ENCODE data around the gene KRTAP10-12.
A peak's percentile ranks its signal among the peaks of the same experiment; 100 is the strongest.

The KRTAP10-12 gene

GRCh38 chr21:44700101-44701022 lies 3.4 kb downstream of the KRTAP10-12 start:
- Mint-ChIP-seq H3K4me1 (ENCODE audit: low read depth) (no peaks in the 10 kb centered on the region), H3K27ac (no peak overlapping the region), H3K36me3 (ENCODE audit: low read depth) (peaks cover 3% of the 10 kb centered on the region), H3K9me3 (no peaks in the 10 kb centered on the region), H3K4me3 (no peak overlapping the region), H3K27me3 (ENCODE audit: low read depth) (peaks cover 74% of the 10 kb centered on the region)

GRCh38 chr21:44701023-44701400 lies 4.0 kb downstream of the KRTAP10-12 start:
- Mint-ChIP-seq H3K9me3 (peaks cover 5% of the 10 kb centered on the region), H3K4me1 (ENCODE audit: low read depth) (peaks cover 2% of the 10 kb centered on the region), H3K27ac (no peak overlapping the region), H3K36me3 (ENCODE audit: low read depth) (peaks cover 7% of the 10 kb centered on the region), H3K27me3 (ENCODE audit: low read depth) (peaks cover 73% of the 10 kb centered on the region), H3K4me3 (no peak overlapping the region)

GRCh38 chr21:44701541-44701940 lies 4.6 kb downstream of the KRTAP10-12 start:
- peaks cover 7% of the 10 kb centered on the region for H3K36me3 Mint-ChIP-seq (ENCODE audit: low read depth)
- H3K4me1 Mint-ChIP-seq (ENCODE audit: low read depth) = peaks cover 2% of the 10 kb centered on the region
- peaks cover 6% of the 10 kb centered on the region for H3K9me3 Mint-ChIP-seq
- no peak overlapping the region for H3K27ac Mint-ChIP-seq
- no peak overlapping the region for H3K4me3 Mint-ChIP-seq
- H3K27me3 Mint-ChIP-seq (ENCODE audit: low read depth) = peaks cover 73% of the 10 kb centered on the region

GRCh38 chr21:44702111-44702972 lies 5.4 kb downstream of the KRTAP10-12 start:
- Mint-ChIP-seq H3K36me3 (ENCODE audit: low read depth) (peaks cover 7% of the 10 kb centered on the region), H3K27ac (no peak overlapping the region), H3K4me3 (no peak overlapping the region), H3K4me1 (ENCODE audit: low read depth) (peaks cover 2% of the 10 kb centered on the region), H3K9me3 (peaks cover 6% of the 10 kb centered on the region), H3K27me3 (ENCODE audit: low read depth) (peaks cover 72% of the 10 kb centered on the region)

GRCh38 chr21:44702973-44703730 lies 6.2 kb downstream of the KRTAP10-12 start:
- Mint-ChIP-seq H3K27ac (no peak overlapping the region), H3K36me3 (ENCODE audit: low read depth) (peaks cover 7% of the 10 kb centered on the region), H3K4me1 (ENCODE audit: low read depth) (peaks cover 2% of the 10 kb centered on the region), H3K4me3 (no peak overlapping the region), H3K27me3 (ENCODE audit: low read depth) (peaks cover 72% of the 10 kb centered on the region), H3K9me3 (peaks cover 6% of the 10 kb centered on the region)

GRCh38 chr21:44703731-44704635 lies 7.0 kb downstream of the KRTAP10-12 start:
- H3K27ac Mint-ChIP-seq = no peak overlapping the region
- H3K4me3 Mint-ChIP-seq = no peak overlapping the region
- peaks cover 7% of the 10 kb centered on the region for H3K36me3 Mint-ChIP-seq (ENCODE audit: low read depth)
- H3K4me1 Mint-ChIP-seq (ENCODE audit: low read depth) = peaks cover 2% of the 10 kb centered on the region
- H3K9me3 Mint-ChIP-seq = peaks cover 6% of the 10 kb centered on the region
- peaks cover 72% of the 10 kb centered on the region for H3K27me3 Mint-ChIP-seq (ENCODE audit: low read depth)

- Mint-ChIP-seq H3K9me3 (peaks cover 6% of the 10 kb centered on the region), H3K27me3 (ENCODE audit: low read depth) (peaks cover 75% of the 10 kb centered on the region), H3K4me1 (ENCODE audit: low read depth) (peaks cover 4% of the 10 kb centered on the region), H3K4me3 (no peak overlapping the region), H3K36me3 (ENCODE audit: low read depth) (peaks cover 7% of the 10 kb centered on the region), H3K27ac (no peak overlapping the region)
Observed at GRCh38 chr21:44704636-44705001, 7.6 kb downstream of the KRTAP10-12 start.

- Mint-ChIP-seq H3K27me3 (ENCODE audit: low read depth) (peaks cover 83% of the 10 kb centered on the region), H3K9me3 (peaks cover 6% of the 10 kb centered on the region), H3K36me3 (ENCODE audit: low read depth) (peaks cover 7% of the 10 kb centered on the region), H3K27ac (peak overlapping the region; percentile 62), H3K4me3 (no peak overlapping the region), H3K4me1 (ENCODE audit: low read depth) (peaks cover 10% of the 10 kb centered on the region)
Observed at GRCh38 chr21:44706026-44706705, 9.2 kb downstream of the KRTAP10-12 start.

GRCh38 chr21:44706706-44707581 lies 10.0 kb downstream of the KRTAP10-12 start:
- H3K4me1 Mint-ChIP-seq (ENCODE audit: low read depth) = peaks cover 11% of the 10 kb centered on the region
- peaks cover 85% of the 10 kb centered on the region for H3K27me3 Mint-ChIP-seq (ENCODE audit: low read depth)
- no peak overlapping the region for H3K27ac Mint-ChIP-seq
- no peak overlapping the region for H3K4me3 Mint-ChIP-seq
- H3K9me3 Mint-ChIP-seq = peaks cover 6% of the 10 kb centered on the region
- peaks cover 7% of the 10 kb centered on the region for H3K36me3 Mint-ChIP-seq (ENCODE audit: low read depth)

GRCh38 chr21:44708213-44708865 lies 11.4 kb downstream of the KRTAP10-12 start:
- Mint-ChIP-seq H3K27ac (no peak overlapping the region), H3K27me3 (ENCODE audit: low read depth) (peaks cover 88% of the 10 kb centered on the region), H3K4me3 (no peak overlapping the region), H3K36me3 (ENCODE audit: low read depth) (peaks cover 7% of the 10 kb centered on the region), H3K9me3 (peaks cover 6% of the 10 kb centered on the region), H3K4me1 (ENCODE audit: low read depth) (peaks cover 11% of the 10 kb centered on the region)

- no peak overlapping the region for H3K4me3 Mint-ChIP-seq
- no peak overlapping the region for H3K27ac Mint-ChIP-seq
Observed at GRCh38 chr21:44708866-44709425, 12.0 kb downstream of the KRTAP10-12 start.

More at GRCh38 chr21:44708866-44709425, 12.0 kb downstream of the KRTAP10-12 start:
- H3K4me1 Mint-ChIP-seq (ENCODE audit: low read depth) = peaks cover 11% of the 10 kb centered on the region
- H3K36me3 Mint-ChIP-seq (ENCODE audit: low read depth) = peaks cover 7% of the 10 kb centered on the region
- H3K27me3 Mint-ChIP-seq (ENCODE audit: low read depth) = peaks cover 91% of the 10 kb centered on the region
- peaks cover 6% of the 10 kb centered on the region for H3K9me3 Mint-ChIP-seq
